GM12875 (cell line): ENCODE results near the gene PRKD1.
"Not testable (repeated sequence)": the region's sequence is repeated elsewhere in the genome, so short reads cannot be mapped to it uniquely, and the experiment has no call there.

Experiments
- H3K4me3 ChIP-seq: one replicate; pipeline ENCODE4 v1.5.1; 2011; ENCODE audit warnings: low read depth, low read length, control low read depth
- CTCF ChIP-seq: IDR thresholded peaks from 2 replicates; pipeline ENCODE4 v1.5.1; 2011; ENCODE audit warnings: low read depth, mild to moderate bottlenecking, control low read depth, inconsistent platforms, low read length, moderate library complexity, borderline replicate concordance; ENCODE audit not compliant: insufficient read depth

Gene PRKD1

DNA sequence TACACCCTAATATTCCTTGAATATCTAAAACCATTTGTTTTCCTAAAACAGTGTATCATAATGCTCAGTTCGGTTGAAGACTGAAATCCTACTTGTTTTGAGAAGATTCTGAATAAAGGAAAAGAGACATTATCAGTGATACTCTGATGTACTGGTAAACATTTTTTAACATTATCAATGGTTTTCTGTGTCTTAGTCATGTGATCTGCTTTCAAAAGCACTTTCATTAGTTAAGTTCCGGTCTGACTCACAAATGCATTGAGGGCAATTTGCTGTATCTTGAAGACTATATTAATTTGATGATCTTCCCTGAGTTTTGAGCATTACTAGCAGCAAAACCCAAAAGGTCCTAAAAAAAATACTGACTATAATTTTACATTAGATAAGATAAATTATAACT is 145.6 kb downstream of the PRKD1 start:
- no peak overlapping the region for H3K4me3 ChIP-seq
- TF ChIP-seq CTCF: no peak

DNA sequence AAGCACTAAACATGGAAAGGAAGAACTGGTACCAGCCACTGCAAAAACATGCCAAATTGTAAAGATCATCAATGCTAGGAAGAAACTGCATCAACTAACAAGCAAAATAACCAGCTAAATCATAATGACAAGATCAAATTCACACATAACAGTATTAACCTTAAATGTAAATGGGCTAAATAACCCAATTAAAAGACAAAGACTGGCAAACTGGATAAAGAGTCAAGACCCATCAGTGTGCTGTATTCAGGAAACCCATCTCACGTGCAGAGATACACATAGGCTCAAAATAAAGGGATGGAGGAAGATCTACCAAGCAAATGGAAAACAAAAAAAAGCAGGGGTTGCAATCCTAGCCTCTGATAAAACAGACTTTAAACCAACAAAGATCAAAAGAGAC is 150.5 kb downstream of the PRKD1 start:
- H3K4me3 ChIP-seq: not testable (repeated sequence)

DNA sequence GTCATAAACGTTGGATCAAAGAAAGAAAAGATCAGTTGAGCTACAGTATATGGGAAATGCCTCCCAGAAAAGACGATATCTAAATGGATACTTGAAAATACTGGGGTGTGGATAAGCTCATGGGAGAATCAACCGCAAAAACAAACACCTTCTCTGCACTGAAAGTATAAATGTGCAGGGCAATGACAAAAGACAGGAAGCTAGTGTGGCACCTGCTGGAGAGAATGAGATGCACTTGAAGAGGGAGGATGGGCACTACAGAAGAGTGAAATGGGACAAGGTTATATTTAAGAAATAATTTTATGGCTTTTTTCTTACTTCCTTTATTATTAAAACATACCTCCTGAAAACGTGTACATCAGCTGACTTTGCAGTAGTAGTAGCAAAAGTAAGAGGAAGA is 153.7 kb downstream of the PRKD1 start:
- no peak overlapping the region for H3K4me3 ChIP-seq

GRCh38 chr14:29763342-29763858 is 164.2 kb downstream of the PRKD1 start:
- TF ChIP-seq CTCF: no peak
- H3K4me3 ChIP-seq: no peak overlapping the region

More for the DNA sequence above, 153.7 kb downstream of the PRKD1 start:
- no peak for TF ChIP-seq CTCF

DNA sequence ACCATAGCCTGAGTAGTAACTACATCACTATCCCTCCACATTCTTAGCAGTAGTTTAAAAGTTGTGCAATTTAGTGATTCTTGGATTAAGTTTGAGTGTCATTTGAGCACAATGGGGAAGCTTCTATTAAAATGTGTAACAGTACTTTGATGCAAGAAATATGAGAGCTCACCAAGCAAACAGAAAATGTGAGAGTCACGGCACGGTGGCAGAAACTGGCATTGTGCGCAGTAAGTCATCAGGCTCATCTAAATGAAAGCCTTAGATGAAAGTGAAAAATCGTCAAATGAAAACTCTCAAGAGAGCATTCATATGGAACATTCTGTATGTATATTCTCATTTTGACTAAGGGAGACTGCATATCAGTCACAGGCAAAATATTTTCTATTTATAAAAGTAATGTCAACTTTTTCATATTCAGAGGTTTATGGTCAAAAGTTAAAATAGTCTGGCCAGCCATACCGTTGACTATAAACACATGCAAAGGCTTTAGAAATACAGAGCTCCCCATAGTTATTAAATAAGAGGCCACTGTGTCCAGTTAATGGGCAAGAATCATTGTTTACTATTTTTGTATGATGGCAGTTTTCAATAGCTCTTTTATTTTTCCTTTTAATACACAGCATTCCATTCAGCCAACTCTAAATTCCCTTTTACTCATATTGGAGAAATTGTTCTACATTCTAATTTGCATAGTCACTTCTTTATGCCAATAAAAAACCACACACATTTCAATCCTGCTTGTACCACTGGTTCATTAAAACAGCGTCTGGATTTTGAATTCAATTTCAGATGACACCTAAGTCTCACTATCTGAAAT is 167.9 kb downstream of the PRKD1 start:
- no peak for TF ChIP-seq CTCF

DNA sequence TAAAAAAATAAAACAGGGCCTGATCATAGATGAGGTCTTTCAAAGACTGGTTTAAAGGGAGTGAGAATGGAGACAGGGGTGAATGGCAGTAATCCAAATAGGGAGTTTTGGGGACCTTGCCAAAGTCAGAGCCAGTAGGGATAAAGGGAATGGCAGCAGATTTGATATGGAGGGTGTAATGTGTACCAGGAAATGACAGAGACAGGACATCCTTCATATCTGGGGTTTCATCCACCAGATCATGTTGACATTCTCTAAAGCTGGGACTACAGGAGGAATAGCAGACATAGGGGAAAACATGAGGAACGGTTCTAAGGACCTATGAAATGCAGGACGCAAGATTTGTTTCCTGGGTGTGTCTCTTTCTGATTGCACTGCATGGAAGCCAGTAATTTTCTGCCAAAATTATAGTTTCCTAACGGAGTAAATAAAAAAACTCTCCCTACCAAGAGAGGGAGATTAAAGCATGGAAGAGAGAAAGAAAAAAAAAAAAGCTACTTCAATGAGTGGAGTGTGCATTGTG is 169.9 kb downstream of the PRKD1 start:
- H3K4me3 ChIP-seq: no peak overlapping the region

More for the DNA sequence above, 167.9 kb downstream of the PRKD1 start:
- no peak overlapping the region for H3K4me3 ChIP-seq

GRCh38 chr14:29757188-29757680 is 170.4 kb downstream of the PRKD1 start:
- TF ChIP-seq CTCF: no peak
- no peak overlapping the region for H3K4me3 ChIP-seq

More for the DNA sequence above, 169.9 kb downstream of the PRKD1 start:
- no peak for TF ChIP-seq CTCF
